MCF 10A (cell line): ENCODE results near the gene FBXL19. TPM values are rescaled to one million over a fixed set of nuclear protein-coding genes. Genes with fewer than 3 reads are reported as not detected.
A peak's percentile ranks its signal among the peaks of the same experiment; 100 is the strongest.

Source experiments
- BruUV-seq: library from RNA; stranded (reverse); fragments of 400-500 nt; replicated peaks from 2 replicates; lab custom pipeline; 2021; lab: Mats Ljungman, UMichigan
- CTCF ChIA-PET: fragments of 300-600 bp; sonication (Branson Sonifier 250); formaldehyde crosslinking; extraction: SDS; loops from one replicate; lab custom pipeline; 2021; ENCODE audit warnings: antibody characterized with exemption, inconsistent platforms; lab: Yijun Ruan, JAX
- POLR2A ChIA-PET: fragments of 300-600, 350-650 bp; sonication (Branson Sonifier 250); formaldehyde crosslinking; extraction: SDS; loops from one replicate; lab custom pipeline; 2020; ENCODE audit warnings: antibody characterized with exemption, inconsistent platforms; lab: Yijun Ruan, JAX
- DNase-seq: peaks from one replicate; pipeline ENCODE4 v3.0.0-alpha.2; 2018; ENCODE audit not compliant: unreplicated experiment
- H3K27ac Mint-ChIP-seq: one replicate; pipeline ENCODE4 v1.8.0; 2022; ENCODE audit warnings: mild to moderate bottlenecking, low read depth, mixed read lengths; ENCODE audit not compliant: unreplicated experiment
- H3K27me3 Mint-ChIP-seq: one replicate; pipeline ENCODE4 v1.8.0; 2022; ENCODE audit warnings: mixed read lengths; ENCODE audit not compliant: insufficient read depth, unreplicated experiment
- H3K36me3 Mint-ChIP-seq: one replicate; pipeline ENCODE4 v1.8.0; 2022; ENCODE audit warnings: mild to moderate bottlenecking, moderate library complexity, mixed read lengths; ENCODE audit not compliant: insufficient read depth, unreplicated experiment
- H3K4me1 Mint-ChIP-seq: one replicate; pipeline ENCODE4 v1.8.0; 2022; ENCODE audit warnings: mixed read lengths; ENCODE audit not compliant: insufficient read depth, unreplicated experiment
- H3K4me3 Mint-ChIP-seq: one replicate; pipeline ENCODE4 v1.8.0; 2022; ENCODE audit warnings: mild to moderate bottlenecking, moderate library complexity, mixed read lengths; ENCODE audit not compliant: unreplicated experiment
- H3K9me3 Mint-ChIP-seq: one replicate; pipeline ENCODE4 v1.8.0; 2022; ENCODE audit warnings: mixed read lengths; ENCODE audit not compliant: unreplicated experiment
- intact Hi-C: fragments of 100-400 bp; cut with micrococcal nuclease; formaldehyde crosslinking; loops from 2 replicates; pipeline ENCODE4 v1.14.1; 2022
- total RNA-seq: library from RNA; stranded (reverse); gene quantifications from 2 replicates; pipeline ENCODE4 v1.2.3, GENCODE V29; 2022
- TF ChIP-seq, protein P1 (sequence below): fragments of 200-600 bp; IDR thresholded peaks from one replicate; pipeline ENCODE4 v1.8.0; 2022; ENCODE audit warnings: antibody characterized with exemption, mild to moderate bottlenecking; ENCODE audit not compliant: unreplicated experiment

Gene FBXL19
- total RNA-seq, 1 experiment from 2014 or later, result 18.0 TPM

DNA sequence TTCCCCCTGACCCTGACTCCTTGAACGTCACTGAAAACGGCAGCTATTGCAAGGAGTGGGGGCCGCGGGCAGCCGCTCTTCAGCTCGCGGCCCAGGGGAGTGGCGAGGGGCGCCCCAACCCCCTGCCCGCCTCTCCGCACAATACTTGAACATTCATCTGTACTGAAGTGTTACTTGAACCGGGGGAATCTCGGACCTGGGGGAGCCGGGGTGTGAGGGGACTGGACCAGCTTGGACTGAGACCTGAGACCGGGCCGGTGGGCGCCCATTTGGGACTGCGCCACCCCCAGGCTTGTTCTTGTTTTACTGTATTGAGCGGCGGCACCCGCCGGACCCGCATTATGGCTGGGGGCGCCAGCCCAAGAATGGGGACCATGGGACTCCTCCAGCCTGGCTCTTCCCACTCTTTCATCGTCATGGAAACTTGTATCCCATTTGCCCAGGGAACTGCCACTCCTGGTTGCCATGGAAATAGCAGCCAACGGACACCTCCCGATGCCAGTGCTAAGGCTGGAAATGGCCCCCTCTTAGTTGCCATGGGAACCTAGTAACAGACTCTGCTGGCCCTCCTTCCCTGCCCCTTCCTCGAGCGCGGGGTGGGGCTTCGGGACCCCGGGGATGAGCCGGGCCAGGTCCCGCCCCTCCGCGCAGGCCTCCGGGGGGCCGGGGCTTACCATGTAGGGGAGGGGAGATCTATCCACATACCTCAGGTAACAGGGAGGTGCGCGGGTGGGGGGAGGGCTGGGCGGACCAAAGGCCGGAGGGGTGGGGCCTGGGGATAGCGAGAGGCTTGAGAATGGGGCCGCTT is 24.7 kb downstream of the FBXL19 start:
- BruUV-seq, result no TSS peak

DNA sequence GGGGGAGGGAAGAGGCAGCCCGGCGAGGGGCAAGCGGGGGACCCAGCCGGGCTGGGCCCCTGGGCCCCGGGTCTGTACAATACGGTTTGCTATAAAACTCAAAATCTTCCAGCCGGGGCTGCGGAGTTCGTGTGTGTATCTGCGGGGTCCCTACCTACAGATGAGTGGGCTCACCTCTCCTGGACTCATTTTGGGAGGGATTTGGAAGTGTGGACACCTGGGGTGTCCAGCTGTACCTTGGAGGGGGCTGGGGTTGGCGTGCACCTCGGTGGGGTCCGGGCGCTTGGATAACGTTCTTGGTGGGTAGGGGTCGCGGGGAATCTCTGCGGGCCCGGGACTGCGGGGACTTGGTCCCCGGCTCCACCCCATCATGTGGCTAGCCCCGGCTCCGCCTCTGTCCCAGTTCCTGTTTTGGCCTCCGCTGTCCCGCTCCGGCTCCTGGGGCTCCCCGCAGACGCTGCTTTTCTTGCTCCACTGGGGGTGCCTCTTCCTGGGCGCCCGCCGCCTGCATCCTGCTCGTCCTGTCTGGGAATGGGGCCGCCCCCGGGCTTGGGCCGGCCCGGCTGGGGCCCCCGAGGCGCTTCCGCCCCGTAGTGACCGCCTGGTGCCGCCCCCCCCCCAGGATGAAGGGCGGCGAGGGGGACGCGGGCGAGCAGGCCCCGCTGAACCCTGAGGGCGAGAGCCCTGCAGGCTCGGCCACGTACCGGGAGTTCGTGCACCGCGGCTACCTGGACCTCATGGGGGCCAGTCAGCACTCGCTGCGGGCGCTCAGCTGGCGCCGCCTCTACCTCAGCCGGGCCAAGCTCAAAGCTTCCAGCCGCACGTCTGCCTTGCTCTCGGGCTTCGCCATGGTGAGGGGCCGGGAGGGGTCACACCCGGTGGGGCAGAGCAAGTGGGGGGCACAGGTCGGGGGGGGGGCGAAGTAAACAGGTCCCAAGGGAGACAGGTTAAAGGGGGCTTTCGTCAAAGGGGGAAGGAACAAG is 25.6 kb downstream of the FBXL19 start, which contains the start of gene ORAI3:
Gene ORAI3, plus strand, starts transcription at position 402 of the 983 bp plus-strand sequence. Its CDS starts 222 bp downstream, at position 624.
- CTCF ChIA-PET, result interaction anchor here (0.6 to 7.4 kb wide), 2 partner anchors 8 to 191 kb away, joined by 3 to 66 read pairs; no protein-coding TSS in a partner anchor
- Mint-ChIP-seq H3K27me3 (no peaks in the 10 kb centered on the region), H3K4me3 (peak within 1 kb of the TSS; percentile 94), H3K4me1 (no peaks in the 10 kb centered on the region), H3K36me3 (peaks cover 39% of the 10 kb centered on the region), H3K9me3 (no peaks in the 10 kb centered on the region), H3K27ac (peak within 1 kb of the TSS; percentile 87)
- intact Hi-C loops, result loop anchor here (10.0 kb wide), 1 partner anchor 164 kb away; the partner anchor contains the start of gene ZNF629
- POLR2A ChIA-PET, result interaction anchor here (0.7 to 2.9 kb wide), 22 partner anchors 8 to 510 kb away, joined by 3 to 34 read pairs (median 5); partner anchors contain the start of genes ARMC5, FUS, KAT8 and PRSS8
- TF ChIP-seq, protein P1, sequence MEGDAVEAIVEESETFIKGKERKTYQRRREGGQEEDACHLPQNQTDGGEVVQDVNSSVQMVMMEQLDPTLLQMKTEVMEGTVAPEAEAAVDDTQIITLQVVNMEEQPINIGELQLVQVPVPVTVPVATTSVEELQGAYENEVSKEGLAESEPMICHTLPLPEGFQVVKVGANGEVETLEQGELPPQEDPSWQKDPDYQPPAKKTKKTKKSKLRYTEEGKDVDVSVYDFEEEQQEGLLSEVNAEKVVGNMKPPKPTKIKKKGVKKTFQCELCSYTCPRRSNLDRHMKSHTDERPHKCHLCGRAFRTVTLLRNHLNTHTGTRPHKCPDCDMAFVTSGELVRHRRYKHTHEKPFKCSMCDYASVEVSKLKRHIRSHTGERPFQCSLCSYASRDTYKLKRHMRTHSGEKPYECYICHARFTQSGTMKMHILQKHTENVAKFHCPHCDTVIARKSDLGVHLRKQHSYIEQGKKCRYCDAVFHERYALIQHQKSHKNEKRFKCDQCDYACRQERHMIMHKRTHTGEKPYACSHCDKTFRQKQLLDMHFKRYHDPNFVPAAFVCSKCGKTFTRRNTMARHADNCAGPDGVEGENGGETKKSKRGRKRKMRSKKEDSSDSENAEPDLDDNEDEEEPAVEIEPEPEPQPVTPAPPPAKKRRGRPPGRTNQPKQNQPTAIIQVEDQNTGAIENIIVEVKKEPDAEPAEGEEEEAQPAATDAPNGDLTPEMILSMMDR, result no peak
- peak; percentile 70 for DNase-seq
- no TSS peak for BruUV-seq

More for the DNA sequence above, 24.7 kb downstream of the FBXL19 start:
- Mint-ChIP-seq H3K4me3 (peak overlapping the region; percentile 94), H3K36me3 (peaks cover 39% of the 10 kb centered on the region), H3K27me3 (no peaks in the 10 kb centered on the region), H3K9me3 (no peaks in the 10 kb centered on the region), H3K27ac (peak overlapping the region; percentile 87), H3K4me1 (no peaks in the 10 kb centered on the region)
- POLR2A ChIA-PET, result interaction anchor here (1.3 to 2.9 kb wide), 3 partner anchors 7 to 101 kb away, joined by 3 to 34 read pairs (median 3); partner anchors contain the start of gene SETD1A
- intact Hi-C loops, result loop anchor here (10.0 kb wide), 1 partner anchor 163 kb away; the partner anchor contains the start of gene ZNF629
- TF ChIP-seq, protein P1, result no peak
- CTCF ChIA-PET, result interaction anchor here (1.0 to 1.2 kb wide), 3 partner anchors 14 to 104 kb away, joined by 3 to 4 read pairs (median 3); no protein-coding TSS in a partner anchor
- peak; percentile 88 for DNase-seq

DNA sequence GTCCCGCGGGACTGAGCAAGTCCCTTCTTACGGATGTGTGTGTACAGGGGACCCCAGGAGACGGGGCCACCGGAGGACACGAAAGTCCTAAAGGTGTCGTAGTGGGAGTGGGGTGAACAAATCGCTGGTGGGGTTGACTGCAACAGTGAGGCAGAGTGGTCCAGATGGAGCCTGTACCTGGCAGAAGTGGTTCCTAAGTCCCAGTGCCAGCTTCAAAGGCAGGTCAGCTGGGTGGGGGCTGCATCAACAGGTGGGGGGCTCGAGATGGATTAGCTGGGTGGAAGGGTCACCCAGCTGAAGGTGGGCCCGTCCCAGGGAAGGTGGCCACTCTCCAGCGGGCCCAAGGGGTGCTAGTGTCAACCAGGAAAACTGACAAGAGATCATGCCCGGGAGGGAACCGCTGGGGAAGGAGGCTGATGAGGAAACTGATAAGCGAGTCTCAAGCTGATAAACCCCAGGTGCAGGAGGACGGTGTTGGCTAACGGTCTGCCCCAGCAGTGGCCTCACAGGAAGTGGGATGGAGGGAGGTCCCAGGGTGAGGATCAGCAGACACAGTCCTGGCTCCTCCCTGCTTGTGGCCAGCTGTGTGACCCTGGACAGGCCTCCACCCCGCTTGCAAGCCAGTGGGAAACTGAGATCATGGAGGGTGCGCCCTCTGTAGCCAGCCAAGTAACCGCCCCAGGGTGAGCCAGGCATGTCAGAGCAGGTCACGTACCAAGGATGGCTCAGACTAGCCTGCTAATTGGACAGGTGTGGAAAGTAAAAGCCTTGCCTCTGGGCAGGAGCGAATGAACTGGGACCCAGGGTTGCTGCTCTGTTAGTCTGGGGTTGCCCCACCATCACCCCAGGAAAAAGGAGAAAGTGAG is 26.5 kb downstream of the FBXL19 start:
- H3K27me3 Mint-ChIP-seq, result no peaks in the 10 kb centered on the region
- H3K4me1 Mint-ChIP-seq, result no peaks in the 10 kb centered on the region

More for the DNA sequence above, 26.5 kb downstream of the FBXL19 start:
- TF ChIP-seq, protein P1, result no peak
- POLR2A ChIA-PET, result interaction anchor here (0.5 to 2.9 kb wide), 30 partner anchors 8 to 954 kb away, joined by 3 to 34 read pairs (median 4); partner anchors contain the start of genes ARMC5, FUS, HIRIP3 and KAT8
- Mint-ChIP-seq H3K4me3 (peak overlapping the region; percentile 94), H3K36me3 (peaks cover 37% of the 10 kb centered on the region), H3K9me3 (no peaks in the 10 kb centered on the region), H3K27ac (peak overlapping the region; percentile 87)
- TSS peak; percentile 98 for BruUV-seq
- CTCF ChIA-PET, result interaction anchor here (0.6 to 7.4 kb wide), 4 partner anchors 9 to 190 kb away, joined by 3 to 66 read pairs (median 4); no protein-coding TSS in a partner anchor
- DNase-seq, result peak; percentile 97
- intact Hi-C loops, result loop anchor here (10.0 kb wide), 1 partner anchor 165 kb away; the partner anchor contains the start of gene ZNF629
